Type B pancreatic cell (in vitro differentiated cells): ENCODE data around the gene ZNF616. TPM values are rescaled to one million over a fixed set of nuclear protein-coding genes. Genes with fewer than 3 reads are reported as not detected.

Source experiments
- DNase-seq: peaks from one replicate; pipeline ENCODE4 v3.0.0; 2021; ENCODE audit warnings: mixed read lengths; ENCODE audit not compliant: unreplicated experiment; ENCODE audit errors: extremely low spot score
- H3K27ac Mint-ChIP-seq: 2 replicates; pipeline ENCODE4 v1.8.0; 2021; ENCODE audit warnings: mild to moderate bottlenecking, mixed read lengths
- H3K27me3 Mint-ChIP-seq: 2 replicates; pipeline ENCODE4 v1.8.0; 2021; ENCODE audit warnings: mixed read lengths
- H3K36me3 Mint-ChIP-seq: 2 replicates; pipeline ENCODE4 v1.8.0; 2021; ENCODE audit warnings: mixed read lengths
- H3K4me1 Mint-ChIP-seq: one replicate; pipeline ENCODE4 v1.8.0; 2021; ENCODE audit warnings: mixed read lengths; ENCODE audit not compliant: unreplicated experiment
- H3K4me3 Mint-ChIP-seq: 2 replicates; pipeline ENCODE4 v1.8.0; 2021; ENCODE audit warnings: mild to moderate bottlenecking, mixed read lengths
- H3K9me3 Mint-ChIP-seq: 2 replicates; pipeline ENCODE4 v1.8.0; 2021; ENCODE audit warnings: mixed read lengths
- total RNA-seq: library from RNA; stranded (reverse); gene quantifications from 2 replicates; pipeline ENCODE4 v1.2.1, GENCODE V29; 2021; ENCODE audit warnings: low replicate concordance
- TF ChIP-seq, protein P1 (sequence below): fragments of 200-600 bp; sonication (generic); conservative IDR thresholded peaks from 2 replicates; pipeline ENCODE4 v1.5.0; 2021; ENCODE audit warnings: antibody characterized with exemption, mild to moderate bottlenecking

The ZNF616 gene
- total RNA-seq, 1 donor from 2014 or later = 26.5 TPM

DNA sequence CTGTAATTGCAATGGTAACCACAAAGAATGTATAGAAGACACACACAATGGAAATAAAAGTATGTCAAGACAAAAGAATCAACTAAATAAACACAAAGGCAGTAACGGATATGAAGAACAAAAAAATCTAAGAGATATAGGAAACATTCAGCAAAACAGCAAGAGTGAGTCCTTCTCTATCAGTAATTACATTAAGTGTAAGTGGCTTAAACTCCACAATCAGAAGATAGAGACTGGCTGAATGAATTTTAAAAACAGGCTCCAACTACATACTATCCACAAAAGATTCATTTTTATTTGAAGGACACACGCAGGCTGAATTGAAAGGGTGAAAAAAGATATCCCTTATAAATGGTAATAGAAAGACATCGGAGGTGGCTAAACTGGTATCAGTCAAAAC is 19.5 kb downstream of the ZNF616 start:
- Mint-ChIP-seq H3K4me3 (no peak overlapping the region), H3K9me3 (peaks cover 44% of the 10 kb centered on the region), H3K27me3 (no peaks in the 10 kb centered on the region), H3K36me3 (peaks cover 88% of the 10 kb centered on the region), H3K27ac (no peak overlapping the region), H3K4me1 (no peaks in the 10 kb centered on the region)
- TF ChIP-seq, protein P1, sequence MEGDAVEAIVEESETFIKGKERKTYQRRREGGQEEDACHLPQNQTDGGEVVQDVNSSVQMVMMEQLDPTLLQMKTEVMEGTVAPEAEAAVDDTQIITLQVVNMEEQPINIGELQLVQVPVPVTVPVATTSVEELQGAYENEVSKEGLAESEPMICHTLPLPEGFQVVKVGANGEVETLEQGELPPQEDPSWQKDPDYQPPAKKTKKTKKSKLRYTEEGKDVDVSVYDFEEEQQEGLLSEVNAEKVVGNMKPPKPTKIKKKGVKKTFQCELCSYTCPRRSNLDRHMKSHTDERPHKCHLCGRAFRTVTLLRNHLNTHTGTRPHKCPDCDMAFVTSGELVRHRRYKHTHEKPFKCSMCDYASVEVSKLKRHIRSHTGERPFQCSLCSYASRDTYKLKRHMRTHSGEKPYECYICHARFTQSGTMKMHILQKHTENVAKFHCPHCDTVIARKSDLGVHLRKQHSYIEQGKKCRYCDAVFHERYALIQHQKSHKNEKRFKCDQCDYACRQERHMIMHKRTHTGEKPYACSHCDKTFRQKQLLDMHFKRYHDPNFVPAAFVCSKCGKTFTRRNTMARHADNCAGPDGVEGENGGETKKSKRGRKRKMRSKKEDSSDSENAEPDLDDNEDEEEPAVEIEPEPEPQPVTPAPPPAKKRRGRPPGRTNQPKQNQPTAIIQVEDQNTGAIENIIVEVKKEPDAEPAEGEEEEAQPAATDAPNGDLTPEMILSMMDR = no peak
- no peak for DNase-seq

DNA sequence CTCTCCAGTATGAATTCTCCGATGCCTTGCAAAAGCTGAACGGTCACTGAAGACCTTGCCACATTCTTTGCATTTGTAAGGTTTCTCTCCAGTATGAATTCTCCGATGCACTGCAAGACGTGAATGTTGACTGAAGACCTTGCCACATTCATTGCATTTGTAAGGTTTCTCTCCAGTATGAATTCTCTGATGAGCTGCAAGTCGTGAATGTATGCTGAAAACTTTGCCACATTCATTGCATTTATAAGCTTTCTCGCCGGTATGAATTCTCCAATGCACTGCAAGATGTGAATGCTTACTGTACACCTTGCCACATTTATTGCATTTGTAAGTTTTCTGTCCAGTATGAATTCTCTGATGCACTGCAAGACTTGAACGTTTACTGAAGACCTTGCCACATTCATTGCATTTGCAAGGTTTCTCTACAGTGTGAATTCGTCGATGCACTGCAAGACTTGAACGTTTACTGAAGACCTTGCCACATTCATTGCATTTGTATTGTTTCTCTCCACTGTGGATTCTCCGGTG is 24.1 kb downstream of the ZNF616 start:
- Mint-ChIP-seq H3K4me3 (no peak overlapping the region), H3K27ac (no peak overlapping the region)
- no peak for DNase-seq

DNA sequence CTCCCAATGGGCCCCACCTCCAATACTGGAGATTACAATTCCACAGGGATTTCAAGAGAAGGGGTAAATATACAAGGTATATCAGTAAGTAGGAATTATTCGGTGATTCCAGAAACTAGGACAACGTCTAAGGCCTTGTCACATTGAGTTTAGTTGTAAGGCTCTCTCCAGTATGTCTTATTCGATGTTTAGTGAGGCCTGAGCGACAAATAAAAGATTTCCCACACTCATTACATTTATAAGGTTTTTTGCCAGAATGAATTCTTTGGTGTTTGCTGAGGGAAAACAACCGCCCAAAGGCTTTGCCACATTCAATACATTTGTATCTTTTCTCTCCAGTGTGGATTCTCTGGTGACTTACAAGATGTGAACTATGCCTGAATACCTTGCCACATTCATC is 25.0 kb downstream of the ZNF616 start:
- DNase-seq = no peak
- no peak overlapping the region for H3K27ac Mint-ChIP-seq
- H3K4me3 Mint-ChIP-seq = no peak overlapping the region
- TF ChIP-seq, protein P1 = no peak
- H3K9me3 Mint-ChIP-seq = peaks cover 43% of the 10 kb centered on the region
- no peaks in the 10 kb centered on the region for H3K27me3 Mint-ChIP-seq
- peaks cover 79% of the 10 kb centered on the region for H3K36me3 Mint-ChIP-seq
- no peaks in the 10 kb centered on the region for H3K4me1 Mint-ChIP-seq

More for the DNA sequence above, 24.1 kb downstream of the ZNF616 start:
- TF ChIP-seq, protein P1 = no peak
- H3K27me3 Mint-ChIP-seq = no peaks in the 10 kb centered on the region
- H3K9me3 Mint-ChIP-seq = peaks cover 52% of the 10 kb centered on the region
- no peaks in the 10 kb centered on the region for H3K4me1 Mint-ChIP-seq
- H3K36me3 Mint-ChIP-seq = peaks cover 84% of the 10 kb centered on the region

DNA sequence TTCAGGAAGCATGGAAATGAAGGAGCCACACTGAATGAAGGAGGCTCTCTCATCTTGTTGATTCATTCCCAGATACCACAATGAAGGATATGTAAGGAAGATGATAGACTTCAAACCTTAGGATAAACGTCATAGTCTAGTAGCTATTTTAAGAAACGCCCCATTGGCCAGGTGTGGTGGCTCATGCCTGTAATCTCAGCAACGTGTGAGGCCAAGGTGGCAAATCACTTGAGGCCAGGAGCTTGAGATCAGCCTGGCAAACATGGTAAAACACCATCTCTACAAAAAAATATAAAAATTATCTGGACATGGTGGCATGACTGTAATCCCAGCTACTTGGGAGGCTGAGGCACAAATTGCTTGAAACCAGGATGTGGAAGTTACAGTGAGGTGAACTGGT is 27.1 kb downstream of the ZNF616 start:
- TF ChIP-seq, protein P1 = no peak

DNA sequence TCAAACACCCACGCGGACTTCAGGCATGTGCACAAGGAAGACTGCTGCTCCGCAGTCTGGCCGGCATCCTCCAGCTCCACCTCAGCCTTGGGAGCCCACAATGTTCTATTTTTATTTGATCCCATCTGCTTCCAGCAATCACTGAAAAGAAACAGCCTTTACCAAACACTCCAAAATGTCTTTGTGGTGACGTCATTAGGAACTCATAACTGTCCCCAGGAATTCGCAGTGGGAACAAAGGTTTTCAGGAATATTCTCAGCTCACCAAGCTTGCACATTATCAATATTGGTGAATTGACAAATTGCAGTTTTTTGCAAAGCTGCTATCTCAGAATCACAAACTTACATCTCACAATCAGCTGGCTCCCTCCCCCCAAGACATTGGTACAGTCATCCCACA is 29.0 kb downstream of the ZNF616 start:
- Mint-ChIP-seq H3K27ac (no peak overlapping the region), H3K9me3 (peaks cover 28% of the 10 kb centered on the region), H3K36me3 (peaks cover 46% of the 10 kb centered on the region), H3K27me3 (no peaks in the 10 kb centered on the region), H3K4me3 (no peak overlapping the region), H3K4me1 (no peaks in the 10 kb centered on the region)
- TF ChIP-seq, protein P1 = no peak
- no peak for DNase-seq

More for the DNA sequence above, 27.1 kb downstream of the ZNF616 start:
- H3K36me3 Mint-ChIP-seq = peaks cover 58% of the 10 kb centered on the region
- H3K4me3 Mint-ChIP-seq = no peak overlapping the region
- no peaks in the 10 kb centered on the region for H3K27me3 Mint-ChIP-seq
- H3K4me1 Mint-ChIP-seq = no peaks in the 10 kb centered on the region
- DNase-seq = no peak
- peaks cover 35% of the 10 kb centered on the region for H3K9me3 Mint-ChIP-seq
- no peak overlapping the region for H3K27ac Mint-ChIP-seq

DNA sequence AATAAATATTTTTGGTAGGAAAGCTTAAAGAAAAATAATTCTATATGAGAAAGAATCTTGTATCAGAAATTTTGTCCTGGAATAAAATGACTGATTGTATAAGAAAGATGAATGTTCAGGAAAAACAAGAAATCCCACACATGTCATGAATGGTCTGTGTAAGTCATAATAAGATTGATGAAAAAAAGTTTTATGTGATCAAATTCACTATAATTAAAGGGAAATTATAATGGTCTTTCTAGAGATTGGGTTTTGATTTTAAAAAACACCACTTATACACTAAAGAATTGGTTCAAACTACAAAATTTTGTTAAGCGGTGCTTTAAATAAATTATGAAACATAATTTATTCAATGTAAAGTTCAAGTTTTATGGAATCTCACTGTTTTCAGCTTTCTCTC is 37.0 kb downstream of the ZNF616 start:
- Mint-ChIP-seq H3K9me3 (peaks cover 8% of the 10 kb centered on the region), H3K27ac (no peak overlapping the region), H3K4me1 (no peaks in the 10 kb centered on the region), H3K4me3 (no peak overlapping the region), H3K36me3 (peaks cover 4% of the 10 kb centered on the region), H3K27me3 (no peaks in the 10 kb centered on the region)
- TF ChIP-seq, protein P1 = no peak
- no peak for DNase-seq
